Measurements from ENCODE around the gene ASB14. TPM values are rescaled to one million over a fixed set of nuclear protein-coding genes. Genes with fewer than 3 reads are reported as not detected.
"Not testable (repeated sequence)": the region's sequence is repeated elsewhere in the genome, so short reads cannot be mapped to it uniquely, and the experiment has no call there.

The ASB14 gene
- 1 to 10 TPM in 1 of 2 donors, not detected in 1; 2.5 TPM for total RNA-seq

GRCh38 chr3:57292159-57292896 is at the start of gene ASB14:
Gene ASB14 (minus strand): TSS chr3:57292685. CDS start chr3:57292033, 652 bp downstream.
- TF ChIP-seq CTCF (IDR thresholded peaks at IDR 0.05), result no peak
- H3K4me3 ChIP-seq, result no peak within 1 kb of the TSS
- no peak for DNase-seq (ENCODE audit: low spot score)

GRCh38 chr3:57339071-57339642 is 46.7 kb upstream of the ASB14 start:
- not testable (repeated sequence) for H3K9me3 ChIP-seq; H3K36me3 ChIP-seq; H3K27ac ChIP-seq; DNase-seq (ENCODE audit: low spot score); H3K27me3 ChIP-seq; H3K4me1 ChIP-seq; H3K4me3 ChIP-seq

More at GRCh38 chr3:57292159-57292896, at the start of gene ASB14:
- Histone ChIP-seq H3K27ac (no peak within 1 kb of the TSS), H3K27me3 (no peaks in the 10 kb centered on the region), H3K4me1 (peaks cover 0 to 7% of the 10 kb centered on the region in 2 donors), H3K9me3 (no peaks in the 10 kb centered on the region), H3K36me3 (no peaks in the 10 kb centered on the region)

GRCh38 chr3:57338272-57339070 is 46.0 kb upstream of the ASB14 start:
- H3K36me3 ChIP-seq; H3K27me3 ChIP-seq; DNase-seq (ENCODE audit: low spot score): not testable (repeated sequence)

GRCh38 chr3:57335283-57335938 is 42.9 kb upstream of the ASB14 start:
- Histone ChIP-seq H3K27ac (no peak overlapping the region), H3K9me3 (peaks cover 0 to 13% of the 10 kb centered on the region in 2 donors), H3K27me3 (peaks cover 0 to 2% of the 10 kb centered on the region in 2 donors), H3K4me3 (no peak overlapping the region), H3K4me1 (no peaks in the 10 kb centered on the region), H3K36me3 (no peaks in the 10 kb centered on the region)
- no peak for TF ChIP-seq CTCF (IDR thresholded peaks at IDR 0.05)
- no peak for DNase-seq (ENCODE audit: low spot score)

More at GRCh38 chr3:57338272-57339070, 46.0 kb upstream of the ASB14 start:
- H3K4me1 ChIP-seq, H3K27ac ChIP-seq, H3K9me3 ChIP-seq, H3K4me3 ChIP-seq: not testable (repeated sequence)

- DNase-seq (ENCODE audit: low spot score), result no peak
- no peaks in the 10 kb centered on the region for H3K4me1 ChIP-seq
- peaks cover 0 to 13% of the 10 kb centered on the region in 2 donors for H3K9me3 ChIP-seq
- no peaks in the 10 kb centered on the region for H3K27me3 ChIP-seq
- no peaks in the 10 kb centered on the region for H3K36me3 ChIP-seq
- no peak overlapping the region for H3K27ac ChIP-seq
- no peak overlapping the region for H3K4me3 ChIP-seq
- TF ChIP-seq CTCF (IDR thresholded peaks at IDR 0.05), result no peak
Measured at GRCh38 chr3:57331078-57331610, 38.7 kb upstream of the ASB14 start.

GRCh38 chr3:57326498-57326897 is 34.0 kb upstream of the ASB14 start:
- not testable (repeated sequence) for H3K36me3 ChIP-seq; H3K4me1 ChIP-seq; H3K27ac ChIP-seq; H3K27me3 ChIP-seq; DNase-seq (ENCODE audit: low spot score); H3K9me3 ChIP-seq; H3K4me3 ChIP-seq

Data from right atrium auricular region (tissue), 2 donors.